HL-60 (cell line): ENCODE data around the gene DVL1.

Experiments
- CTCF ChIP-seq: IDR thresholded peaks from one replicate; pipeline ENCODE4 v1.5.1; 2011; ENCODE audit warnings: low read length, control low read depth, inconsistent platforms; ENCODE audit not compliant: insufficient read depth
- GABPA ChIP-seq: IDR thresholded peaks from 2 replicates; pipeline ENCODE4 v1.6.1; 2012; ENCODE audit warnings: low read depth
- POLR2AphosphoS5 ChIP-seq: IDR thresholded peaks from 2 replicates; pipeline ENCODE4 v1.6.1; 2012; ENCODE audit warnings: low read depth
- REST ChIP-seq: IDR thresholded peaks from 2 replicates; pipeline ENCODE4 v1.6.1; 2012; ENCODE audit warnings: low read depth; ENCODE audit not compliant: insufficient replicate concordance

- TF ChIP-seq CTCF (no peak), REST (no peak), POLR2AphosphoS5 (no peak), GABPA (no peak)
Observed at GRCh38 chr1:1320666-1321448, 28.4 kb downstream of the DVL1 start.
